ENCODE measurements around the gene FMN1.

FMN1 gene

GRCh38 chr15:32746116-32746857 lies 448.2 kb downstream of the FMN1 start:
- no peak for DNase-seq

GRCh38 chr15:32743411-32744140 lies 450.9 kb downstream of the FMN1 start:
- DNase-seq = no peak

DNA sequence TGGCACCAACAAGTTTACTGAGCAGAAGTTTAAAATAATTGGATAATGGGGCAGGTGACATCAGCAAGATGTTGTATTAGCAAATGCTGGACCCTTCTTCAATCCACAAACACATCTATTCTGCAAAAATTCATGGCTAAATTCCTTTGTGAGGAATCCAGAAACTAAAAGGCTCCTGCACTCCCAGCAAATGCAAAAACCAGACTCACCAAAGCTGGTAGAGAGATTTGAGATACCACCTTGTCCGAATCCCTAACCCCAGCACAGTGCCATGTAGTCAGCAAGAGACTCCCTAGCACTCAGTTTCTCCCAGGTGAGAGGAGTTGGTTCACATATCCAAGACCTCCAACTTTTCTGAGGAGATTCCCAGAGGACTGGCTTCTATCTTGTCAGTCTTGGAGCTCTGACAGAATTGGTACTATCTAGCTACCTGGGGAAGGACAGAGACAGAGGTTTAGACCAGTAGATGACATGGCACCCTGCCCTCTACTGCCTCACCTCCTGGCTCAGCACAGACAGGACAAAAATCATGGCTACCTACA lies 454.9 kb downstream of the FMN1 start:
- no peak for DNase-seq

DNA sequence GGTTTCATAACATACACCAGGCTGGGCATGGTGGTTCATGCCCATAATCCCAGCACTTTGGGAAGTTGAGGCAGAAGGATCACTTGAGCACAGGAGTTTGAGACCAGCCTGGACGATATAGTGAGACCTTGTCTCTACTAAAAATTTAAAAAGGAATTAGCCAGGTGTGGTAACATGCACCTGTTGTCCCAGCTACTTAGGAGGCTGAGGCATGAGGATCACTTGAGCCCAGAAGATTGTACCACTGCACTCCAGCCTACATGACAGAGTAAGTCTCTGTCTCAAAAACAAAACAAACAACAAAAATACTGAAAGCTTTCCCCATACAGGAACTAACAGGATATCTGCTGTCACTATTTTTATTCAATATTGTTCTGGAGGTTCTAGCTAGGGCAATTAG lies 455.8 kb downstream of the FMN1 start:
- no peak for DNase-seq

DNA sequence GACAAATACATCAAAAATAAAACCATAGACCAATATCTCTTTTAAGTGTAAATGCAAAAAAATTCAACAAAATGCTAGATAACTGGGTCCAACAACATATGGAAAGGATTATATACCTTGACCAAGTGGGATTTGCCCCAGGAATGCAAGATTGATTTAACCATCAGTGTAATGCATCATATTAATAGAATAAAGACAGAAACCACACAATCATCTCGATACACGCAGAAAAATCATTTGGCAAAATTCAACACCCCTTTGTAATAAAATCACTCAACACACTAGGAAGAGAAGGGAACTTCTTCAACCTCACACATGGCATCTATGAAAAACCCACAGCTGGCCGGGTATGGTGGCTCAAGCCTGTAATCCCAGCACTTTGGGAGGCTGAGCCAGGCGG lies 457.2 kb downstream of the FMN1 start:
- no peak for DNase-seq

DNA sequence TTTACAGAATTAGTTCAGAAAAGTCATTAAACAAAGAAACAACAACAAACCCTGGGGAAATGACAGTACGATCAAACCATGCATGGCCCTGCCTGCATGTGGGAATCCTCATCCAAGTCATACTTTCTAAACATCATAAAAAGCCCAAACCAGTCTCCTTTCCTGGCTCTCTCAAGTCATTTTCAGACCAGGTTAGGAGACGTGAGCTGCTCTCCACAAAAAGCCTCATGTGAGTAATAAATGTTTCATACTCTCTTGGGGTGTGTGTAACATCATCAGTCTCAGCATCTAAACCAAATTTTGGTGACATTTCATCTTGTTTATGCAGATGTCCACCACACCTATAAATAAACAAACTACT lies 457.8 kb downstream of the FMN1 start:
- DNase-seq = no peak

GRCh38 chr15:32735989-32736700 lies 458.4 kb downstream of the FMN1 start:
- no peak for DNase-seq

- no peak for DNase-seq
Observed at GRCh38 chr15:32733281-32733680, 461.2 kb downstream of the FMN1 start.

GRCh38 chr15:32732574-32733157 lies 461.8 kb downstream of the FMN1 start:
- no peak for DNase-seq

GRCh38 chr15:32730677-32731654 lies 463.5 kb downstream of the FMN1 start:
- no peak for DNase-seq

DNA sequence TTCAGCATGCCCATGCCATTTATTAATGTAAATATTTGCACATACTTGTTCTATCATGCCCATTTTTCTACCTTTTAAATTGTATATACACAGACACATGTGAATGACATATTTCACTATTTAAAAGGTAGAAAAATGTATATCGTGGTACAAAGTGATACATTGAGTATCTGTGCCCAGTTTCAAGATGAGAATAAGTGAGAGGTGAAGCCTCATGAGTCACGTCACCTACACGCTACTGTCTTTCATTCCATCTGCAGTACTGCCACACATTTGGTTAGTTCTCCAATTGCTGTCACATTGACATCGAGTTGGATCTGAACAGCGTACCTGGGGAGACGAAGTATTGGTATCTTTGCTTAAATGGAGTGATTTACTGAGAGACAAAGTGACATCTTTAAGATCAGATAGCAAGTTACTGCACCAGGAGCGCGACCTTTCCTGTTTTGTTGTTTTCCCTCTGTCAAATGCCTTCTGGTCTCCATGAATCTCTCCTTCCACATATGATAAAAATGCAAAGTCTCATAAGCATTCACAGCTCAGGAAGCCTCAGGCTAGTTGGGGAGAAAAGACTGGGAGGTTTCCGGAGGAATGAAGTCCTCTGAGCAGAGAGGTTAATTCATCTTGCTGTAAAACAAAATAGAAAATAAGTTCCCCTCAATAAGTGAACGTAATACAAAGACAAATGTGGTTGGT lies 464.7 kb downstream of the FMN1 start:
- DNase-seq = no peak

DNA sequence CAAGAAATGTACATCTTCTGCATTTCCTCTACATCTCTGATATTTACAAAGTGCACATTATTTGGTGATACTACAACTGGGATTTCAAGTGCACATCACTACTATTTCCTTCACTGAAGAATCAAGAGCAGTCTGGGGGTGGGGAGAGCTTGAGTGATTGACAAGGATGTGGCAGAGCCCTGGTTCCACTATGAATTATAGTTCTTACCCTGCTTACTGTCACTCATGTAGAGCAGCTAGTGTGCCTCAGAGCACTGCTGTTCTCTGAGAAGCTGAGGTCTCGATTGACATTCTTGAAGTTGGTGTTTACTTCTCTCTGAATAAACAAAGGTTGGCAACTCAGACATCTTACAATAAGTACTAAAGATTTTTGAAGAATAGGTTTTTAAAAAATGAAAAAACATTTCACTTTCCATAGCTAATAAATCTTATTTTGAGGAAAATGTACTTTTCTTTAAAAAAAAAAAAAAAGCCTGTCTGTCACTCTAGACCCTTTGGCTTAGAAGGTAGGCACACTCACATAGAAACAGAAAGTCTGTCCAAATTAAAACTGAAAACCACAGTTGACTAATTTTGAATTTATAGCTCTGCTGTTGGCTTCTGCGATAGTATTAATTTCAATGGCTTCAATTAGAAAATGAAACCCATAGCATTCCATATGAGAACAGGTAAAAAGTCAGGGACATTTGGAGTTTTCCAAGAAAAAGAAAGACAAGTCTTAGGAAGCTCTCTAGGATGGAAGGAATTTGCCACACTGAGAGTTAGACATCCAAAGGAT lies 471.2 kb downstream of the FMN1 start:
- no peak for DNase-seq

- DNase-seq = no peak
Observed at GRCh38 chr15:32722136-32722535, 472.4 kb downstream of the FMN1 start.

DNA sequence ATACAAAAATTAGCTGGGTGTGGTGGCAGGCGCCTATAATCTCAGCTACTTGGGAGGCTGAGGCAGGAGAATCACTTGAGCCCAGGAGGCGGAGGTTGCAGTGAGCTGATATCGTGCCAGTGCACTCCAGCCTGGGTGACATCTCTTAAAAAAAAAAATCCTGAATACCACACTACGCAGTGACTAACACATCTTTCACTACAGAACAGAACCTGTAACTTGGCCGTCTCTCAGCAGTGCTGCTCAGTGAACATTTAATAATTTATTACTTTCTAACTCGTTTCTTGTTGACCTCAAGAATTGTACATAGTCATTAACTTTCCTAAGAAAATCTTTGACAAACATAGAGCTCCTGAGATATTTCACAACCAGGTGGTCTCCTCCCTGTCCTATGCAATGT lies 472.9 kb downstream of the FMN1 start:
- no peak for DNase-seq

DNA sequence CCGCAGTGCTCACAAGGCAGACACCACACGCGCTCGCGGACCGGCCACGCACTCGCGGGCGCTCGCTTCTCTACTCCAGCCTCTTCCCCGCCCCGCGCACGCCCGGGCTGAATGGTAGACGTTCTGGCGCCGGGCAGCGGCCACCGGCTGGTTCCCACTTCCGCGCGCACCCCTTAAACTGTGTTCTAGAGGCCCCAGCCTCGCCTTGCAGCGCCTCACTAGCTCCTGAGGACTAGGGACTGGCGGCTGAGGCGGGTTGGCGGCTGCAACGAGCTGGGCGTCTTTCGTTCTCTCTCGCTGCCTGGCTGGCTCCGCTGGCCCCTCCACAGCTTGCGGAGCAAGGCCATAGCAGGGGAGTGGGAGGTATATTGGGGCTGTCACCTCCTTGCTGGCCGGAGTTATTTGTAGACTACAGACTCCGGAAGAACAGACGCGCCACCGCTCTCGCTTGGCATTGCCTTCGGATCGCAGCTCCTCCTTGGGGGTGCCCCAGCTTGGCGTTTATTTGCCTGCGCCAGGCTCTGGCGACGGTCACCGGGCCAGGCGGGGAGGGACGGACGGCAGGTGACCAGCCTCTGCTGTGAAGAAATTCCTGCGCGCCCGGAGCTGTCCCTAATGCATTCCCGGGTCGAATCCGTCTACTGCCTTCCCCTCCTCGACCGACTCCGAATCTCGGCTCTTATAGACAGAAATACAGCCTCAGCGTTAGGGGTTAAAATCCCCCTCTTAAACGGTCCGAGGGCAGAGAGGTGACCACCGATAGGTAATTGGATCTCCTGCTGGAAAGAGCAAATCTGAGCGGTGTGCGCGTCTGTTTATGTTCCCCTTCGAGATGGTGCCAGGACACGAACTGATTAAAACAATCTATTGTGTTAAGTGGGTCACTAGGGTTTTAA lies 475.4 kb downstream of the FMN1 start:
- DNase-seq = no peak

DNA sequence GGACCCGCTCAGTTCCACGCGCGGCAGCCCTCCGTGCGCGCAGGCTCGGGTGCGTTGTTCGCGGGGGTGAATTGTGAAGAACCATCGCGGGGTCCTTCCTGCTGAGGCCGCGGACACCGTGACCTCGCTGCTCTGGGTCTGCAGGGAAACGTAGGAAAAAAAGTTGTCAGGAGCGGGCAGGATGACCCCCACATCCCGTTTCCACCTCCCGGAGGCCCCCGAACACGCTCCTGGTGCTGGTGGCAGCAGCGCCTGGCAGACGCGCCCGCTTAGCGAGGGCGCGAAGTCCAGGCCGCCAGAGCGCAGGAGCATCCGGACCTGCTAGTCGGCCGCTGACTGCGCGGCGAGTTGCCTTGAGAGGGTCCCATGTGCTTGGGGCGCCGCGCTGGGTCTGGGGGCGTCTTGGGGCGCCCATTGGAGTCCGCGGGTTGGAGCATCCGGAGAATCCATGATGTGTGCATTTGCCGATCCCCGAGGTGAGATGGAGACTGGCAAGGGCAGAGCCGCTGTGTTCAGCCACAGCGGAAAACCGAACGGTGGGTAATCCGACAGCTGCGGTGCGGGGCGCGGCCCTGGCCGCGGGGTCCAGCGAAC lies 476.2 kb downstream of the FMN1 start:
- DNase-seq = no peak

- DNase-seq = no peak
Observed at GRCh38 chr15:32717426-32718226, 476.9 kb downstream of the FMN1 start, which contains the start of gene GREM1. TSS of gene GREM1 (plus strand) at chr15:32718004. CDS start at chr15:32730691, 12,687 bp downstream.

- DNase-seq = no peak
Observed at GRCh38 chr15:32716915-32717425, 477.5 kb downstream of the FMN1 start.

All from activated CD4-positive, CD25-positive, alpha-beta regulatory T cell treated with anti-CD3 and anti-CD28 coated beads, Interleukin-2, amount 50 U/mL, for 72 hours (primary cell).